Measurements from ENCODE around the gene SYNJ2. TPM values are rescaled to one million over a fixed set of nuclear protein-coding genes. Genes with fewer than 3 reads are reported as not detected.

The SYNJ2 gene
- total RNA-seq, 1 experiment from 2014 or later, result 45.0 TPM

DNA sequence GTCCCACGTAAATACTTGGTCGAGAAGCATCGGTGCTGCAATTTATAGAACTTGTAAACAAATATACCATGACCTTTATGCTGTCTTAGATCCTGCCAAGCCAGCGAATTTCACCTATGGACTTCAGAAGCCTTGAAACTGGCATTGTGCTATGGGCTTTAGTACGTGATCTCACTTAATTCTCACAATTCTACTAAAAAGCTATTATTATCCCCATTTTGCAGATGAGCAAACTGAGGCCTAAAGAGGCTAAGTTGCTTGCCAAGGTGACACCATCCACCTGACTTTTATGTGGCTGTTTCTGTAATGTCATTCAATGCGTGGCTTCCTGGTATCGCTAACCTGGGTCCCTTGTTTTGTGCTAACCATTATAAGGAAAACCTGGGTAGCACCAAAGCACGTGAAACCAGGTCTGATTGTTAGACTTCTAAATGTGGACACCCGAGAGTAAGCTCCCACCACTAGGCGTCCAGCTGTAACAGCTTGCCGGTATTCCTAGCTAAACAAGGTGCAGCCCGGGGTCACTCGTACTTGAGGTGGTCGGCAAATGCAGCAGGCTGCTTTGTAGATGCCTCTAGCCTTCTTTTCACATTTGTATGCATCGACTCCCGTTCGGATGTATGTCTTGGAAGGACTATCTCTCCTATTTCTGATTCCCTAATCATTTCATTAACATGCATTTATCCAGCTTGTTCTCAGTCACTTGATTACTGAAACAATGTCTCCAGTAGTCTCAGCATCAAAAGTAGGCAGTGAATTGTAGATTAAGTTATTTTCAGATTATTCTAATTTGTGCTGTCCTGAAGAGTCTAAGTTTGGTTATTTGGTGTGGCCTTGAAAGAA lies 1.1 kb downstream of the SYNJ2 start:
- peak in 1 of 2 experiments; percentile 39 for DNase-seq
- TSS peak; percentile 34 for BruUV-seq (replicated peaks)
- Histone ChIP-seq H3K36me3 (ENCODE audit: control insufficient read depth, insufficient read depth, low read length) (no peaks in the 10 kb centered on the region), H3K4me1 (peaks cover 55% of the 10 kb centered on the region), H3K27me3 (replicated peaks; ENCODE audit: control insufficient read depth, insufficient read depth, low read length) (no peaks in the 10 kb centered on the region), H3K4me3 (ENCODE audit: low read depth, low read length) (peak overlapping the region; percentile 92), H3K9me3 (no peaks in the 10 kb centered on the region)
- Mint-ChIP-seq H3K27me3 (ENCODE audit: insufficient read depth, unreplicated experiment) (no peaks in the 10 kb centered on the region), H3K4me3 (ENCODE audit: unreplicated experiment) (peak overlapping the region; percentile 74), H3K4me1 (ENCODE audit: low read depth, unreplicated experiment) (peaks cover 8% of the 10 kb centered on the region), H3K9me3 (ENCODE audit: unreplicated experiment) (no peaks in the 10 kb centered on the region), H3K27ac (ENCODE audit: unreplicated experiment) (peak overlapping the region; percentile 32), H3K36me3 (ENCODE audit: insufficient read depth, unreplicated experiment) (peaks cover 15% of the 10 kb centered on the region)
- CTCF ChIA-PET, result interaction anchor here (0.8 to 1.2 kb wide), 4 partner anchors 11 to 67 kb away, joined by 3 to 4 read pairs (median 3); no protein-coding TSS in a partner anchor
- TF ChIP-seq, protein P1, sequence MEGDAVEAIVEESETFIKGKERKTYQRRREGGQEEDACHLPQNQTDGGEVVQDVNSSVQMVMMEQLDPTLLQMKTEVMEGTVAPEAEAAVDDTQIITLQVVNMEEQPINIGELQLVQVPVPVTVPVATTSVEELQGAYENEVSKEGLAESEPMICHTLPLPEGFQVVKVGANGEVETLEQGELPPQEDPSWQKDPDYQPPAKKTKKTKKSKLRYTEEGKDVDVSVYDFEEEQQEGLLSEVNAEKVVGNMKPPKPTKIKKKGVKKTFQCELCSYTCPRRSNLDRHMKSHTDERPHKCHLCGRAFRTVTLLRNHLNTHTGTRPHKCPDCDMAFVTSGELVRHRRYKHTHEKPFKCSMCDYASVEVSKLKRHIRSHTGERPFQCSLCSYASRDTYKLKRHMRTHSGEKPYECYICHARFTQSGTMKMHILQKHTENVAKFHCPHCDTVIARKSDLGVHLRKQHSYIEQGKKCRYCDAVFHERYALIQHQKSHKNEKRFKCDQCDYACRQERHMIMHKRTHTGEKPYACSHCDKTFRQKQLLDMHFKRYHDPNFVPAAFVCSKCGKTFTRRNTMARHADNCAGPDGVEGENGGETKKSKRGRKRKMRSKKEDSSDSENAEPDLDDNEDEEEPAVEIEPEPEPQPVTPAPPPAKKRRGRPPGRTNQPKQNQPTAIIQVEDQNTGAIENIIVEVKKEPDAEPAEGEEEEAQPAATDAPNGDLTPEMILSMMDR (IDR thresholded peaks at IDR 0.05; ENCODE audit: insufficient read depth in 1 of 2, low read depth in 1 of 2, low read length in 1 of 2, severe bottlenecking in 1 of 2, unreplicated experiment in 1 of 2), result peak in 1 of 2 experiments; percentile 38
- intact Hi-C loops (cut with micrococcal nuclease; ENCODE audit: unreplicated experiment), result loop anchor here (1.0 kb wide), 2 partner anchors 58 to 90 kb away; no protein-coding TSS in a partner anchor
- POLR2A ChIA-PET, result interaction anchor here (0.6 kb wide), 2 partner anchors 29 to 451 kb away, joined by 3 to 7 read pairs; no protein-coding TSS in a partner anchor

DNA sequence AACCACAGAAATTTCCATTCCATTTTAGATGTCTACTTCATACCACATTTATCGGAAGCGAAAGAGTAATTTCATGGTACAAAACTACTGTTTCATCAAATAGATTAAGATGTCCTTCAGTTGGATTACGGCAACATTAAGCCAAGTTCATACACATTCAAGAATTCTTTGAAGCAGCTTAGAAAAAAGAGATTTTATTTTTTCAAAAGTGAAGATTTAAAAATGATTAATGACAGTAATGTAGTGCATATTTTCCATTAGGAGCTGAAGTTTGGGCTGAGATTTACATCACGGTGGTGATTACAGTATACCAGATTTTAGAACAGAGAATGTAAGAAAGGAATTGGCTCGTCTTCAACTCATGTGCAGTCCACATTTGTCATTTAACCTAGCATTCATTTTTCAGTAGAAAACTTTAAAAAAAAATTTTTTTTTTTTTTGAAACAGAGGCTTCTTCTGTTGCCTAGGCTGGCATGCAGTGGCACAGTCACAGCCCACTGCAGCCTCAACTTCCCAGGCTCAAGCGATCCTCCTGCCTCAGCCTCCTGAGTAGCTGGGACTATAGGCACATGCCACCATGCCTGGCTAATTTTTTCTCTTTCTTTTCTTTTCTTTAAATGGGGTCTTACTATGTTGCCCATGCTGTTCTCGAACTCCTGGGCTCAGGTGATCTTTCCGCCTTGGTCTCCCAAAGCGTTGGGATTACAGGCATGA lies 1.9 kb downstream of the SYNJ2 start:
- H3K9me3 Mint-ChIP-seq (ENCODE audit: unreplicated experiment), result no peaks in the 10 kb centered on the region
- CTCF ChIA-PET, result interaction anchor here (0.8 to 1.0 kb wide), 3 partner anchors 10 to 66 kb away, joined by 3 to 4 read pairs (median 3); no protein-coding TSS in a partner anchor
- intact Hi-C loops (cut with micrococcal nuclease; ENCODE audit: unreplicated experiment), result no loop called here
- DNase-seq, result no peak
- H3K4me3 Mint-ChIP-seq (ENCODE audit: unreplicated experiment), result peak overlapping the region; percentile 74
- BruUV-seq (replicated peaks), result no TSS peak
- peaks cover 8% of the 10 kb centered on the region for H3K4me1 Mint-ChIP-seq (ENCODE audit: low read depth, unreplicated experiment)
- Histone ChIP-seq H3K27me3 (replicated peaks; ENCODE audit: control insufficient read depth, insufficient read depth, low read length) (no peaks in the 10 kb centered on the region), H3K36me3 (ENCODE audit: control insufficient read depth, insufficient read depth, low read length) (no peaks in the 10 kb centered on the region), H3K4me3 (ENCODE audit: low read depth, low read length) (no peak overlapping the region; the same call in 1 of the 2 replicates), H3K9me3 (no peaks in the 10 kb centered on the region), H3K4me1 (peaks cover 55% of the 10 kb centered on the region)
- peak overlapping the region; percentile 32 for H3K27ac Mint-ChIP-seq (ENCODE audit: unreplicated experiment)
- peaks cover 15% of the 10 kb centered on the region for H3K36me3 Mint-ChIP-seq (ENCODE audit: insufficient read depth, unreplicated experiment)
- TF ChIP-seq, protein P1 (IDR thresholded peaks at IDR 0.05; ENCODE audit: insufficient read depth in 1 of 2, low read depth in 1 of 2, low read length in 1 of 2, severe bottlenecking in 1 of 2, unreplicated experiment in 1 of 2), result no peak
- POLR2A ChIA-PET, result interaction anchor here (0.6 kb wide), 2 partner anchors 28 to 452 kb away, joined by 3 to 7 read pairs; no protein-coding TSS in a partner anchor
- H3K27me3 Mint-ChIP-seq (ENCODE audit: insufficient read depth, unreplicated experiment), result no peaks in the 10 kb centered on the region

GRCh38 chr6:157984128-157984527 lies 2.5 kb downstream of the SYNJ2 start:
- no TSS peak for BruUV-seq (replicated peaks)
- no peak for DNase-seq
- POLR2A ChIA-PET, result no interaction called here
- TF ChIP-seq, protein P1 (IDR thresholded peaks at IDR 0.05; ENCODE audit: insufficient read depth in 1 of 2, low read depth in 1 of 2, low read length in 1 of 2, severe bottlenecking in 1 of 2, unreplicated experiment in 1 of 2), result no peak
- peak overlapping the region; percentile 27 for H3K4me3 Mint-ChIP-seq (ENCODE audit: unreplicated experiment)
- peaks cover 15% of the 10 kb centered on the region for H3K36me3 Mint-ChIP-seq (ENCODE audit: insufficient read depth, unreplicated experiment)
- peaks cover 8% of the 10 kb centered on the region for H3K4me1 Mint-ChIP-seq (ENCODE audit: low read depth, unreplicated experiment)
- no peak overlapping the region for H3K27ac Mint-ChIP-seq (ENCODE audit: unreplicated experiment)
- CTCF ChIA-PET, result no interaction called here
- no peak overlapping the region for H3K4me3 ChIP-seq (ENCODE audit: low read depth, low read length)
- intact Hi-C loops (cut with micrococcal nuclease; ENCODE audit: unreplicated experiment), result no loop called here
- H3K27me3 Mint-ChIP-seq (ENCODE audit: insufficient read depth, unreplicated experiment), result no peaks in the 10 kb centered on the region
- H3K4me1 ChIP-seq, result peaks cover 55% of the 10 kb centered on the region
- H3K9me3 Mint-ChIP-seq (ENCODE audit: unreplicated experiment), result no peaks in the 10 kb centered on the region
- H3K36me3 ChIP-seq (ENCODE audit: control insufficient read depth, insufficient read depth, low read length), result no peaks in the 10 kb centered on the region
- H3K27me3 ChIP-seq (replicated peaks; ENCODE audit: control insufficient read depth, insufficient read depth, low read length), result no peaks in the 10 kb centered on the region
- no peaks in the 10 kb centered on the region for H3K9me3 ChIP-seq
